Calu3 (cell line): Measurements from ENCODE around the gene EYA2. TPM values are rescaled to one million over a fixed set of nuclear protein-coding genes. Genes with fewer than 3 reads are reported as not detected.

ENCODE experiments used
- BruUV-seq: library from RNA; stranded (reverse); fragments of 400-500 nt; replicated peaks from 2 replicates; lab custom pipeline; 2021; lab: Mats Ljungman, UMichigan
- CTCF ChIA-PET: fragments of 300-600 bp; sonication (Branson Sonifier 250); formaldehyde crosslinking; loops from one replicate; lab custom pipeline; 2022; ENCODE audit warnings: antibody characterized with exemption; lab: Charles Lee
- DNase-seq: peaks from one replicate; pipeline ENCODE4 v3.0.0; 2022
- H3K27ac Mint-ChIP-seq: one replicate; pipeline ENCODE4 v1.8.0; 2022; ENCODE audit warnings: mixed read lengths; ENCODE audit not compliant: unreplicated experiment
- H3K27me3 Mint-ChIP-seq: one replicate; pipeline ENCODE4 v1.8.0; 2022; ENCODE audit warnings: mixed read lengths; ENCODE audit not compliant: unreplicated experiment
- H3K36me3 Mint-ChIP-seq: one replicate; pipeline ENCODE4 v1.8.0; 2022; ENCODE audit warnings: mild to moderate bottlenecking, moderate library complexity, mixed read lengths; ENCODE audit not compliant: insufficient read depth, unreplicated experiment
- H3K4me1 Mint-ChIP-seq: one replicate; pipeline ENCODE4 v1.8.0; 2022; ENCODE audit warnings: mild to moderate bottlenecking, low read depth, mixed read lengths; ENCODE audit not compliant: unreplicated experiment
- H3K4me3 Mint-ChIP-seq: one replicate; pipeline ENCODE4 v1.8.0; 2022; ENCODE audit warnings: mild to moderate bottlenecking, low read depth, moderate library complexity, mixed read lengths; ENCODE audit not compliant: unreplicated experiment
- H3K9me3 Mint-ChIP-seq: one replicate; pipeline ENCODE4 v1.8.0; 2022; ENCODE audit warnings: low read depth, mixed read lengths; ENCODE audit not compliant: unreplicated experiment
- CTCF ChIP-seq: fragments of 200-600 bp; IDR thresholded peaks from one replicate; pipeline ENCODE4 v1.8.0; 2022; ENCODE audit warnings: antibody characterized with exemption; ENCODE audit not compliant: unreplicated experiment
- intact Hi-C: fragments of 100-400 bp; cut with micrococcal nuclease; formaldehyde crosslinking; loops from one replicate; pipeline ENCODE4 v1.10.0; 2022; ENCODE audit not compliant: unreplicated experiment
- total RNA-seq: library from RNA; stranded (reverse); gene quantifications from 2 replicates; pipeline ENCODE4 v1.2.3, GENCODE V29; 2022

EYA2 gene
- total RNA-seq, 1 experiment from 2014 or later, result 0.35 TPM

DNA sequence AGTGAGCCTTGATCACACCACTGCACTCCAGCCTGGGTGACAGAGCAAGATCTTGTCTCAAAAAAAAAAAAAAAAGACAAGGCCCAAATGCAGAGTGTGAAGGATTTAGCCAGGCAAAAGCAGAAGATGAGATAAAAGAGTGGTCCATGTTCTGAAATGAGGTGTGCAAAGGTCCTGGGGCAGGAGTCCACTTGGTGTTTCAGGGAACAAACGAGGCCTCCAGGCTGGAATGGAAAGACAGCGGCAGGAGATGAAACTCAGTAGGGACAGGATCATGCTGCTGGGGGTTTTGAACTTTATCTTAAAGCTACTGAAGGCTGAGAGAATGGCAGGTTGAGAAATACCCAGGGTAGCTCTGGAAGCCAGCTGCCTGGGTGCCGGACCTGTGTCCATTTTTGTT is 283.6 kb downstream of the EYA2 start:
- Mint-ChIP-seq H3K9me3 (no peaks in the 10 kb centered on the region), H3K4me3 (no peak overlapping the region), H3K27ac (no peak overlapping the region), H3K36me3 (no peaks in the 10 kb centered on the region), H3K27me3 (peaks cover 21% of the 10 kb centered on the region), H3K4me1 (no peaks in the 10 kb centered on the region)
- intact Hi-C loops, result no loop called here
- DNase-seq, result no peak
- BruUV-seq, result no TSS peak
- CTCF ChIA-PET, result interaction anchor here (1.1 kb wide), 1 partner anchor 407 kb away, joined by 3 read pairs; no protein-coding TSS in a partner anchor
- TF ChIP-seq CTCF, result no peak

- no peaks in the 10 kb centered on the region for H3K9me3 Mint-ChIP-seq
- H3K4me3 Mint-ChIP-seq, result no peak overlapping the region
- DNase-seq, result no peak
- peaks cover 26% of the 10 kb centered on the region for H3K27me3 Mint-ChIP-seq
- intact Hi-C loops, result no loop called here
- no peaks in the 10 kb centered on the region for H3K36me3 Mint-ChIP-seq
- H3K4me1 Mint-ChIP-seq, result no peaks in the 10 kb centered on the region
- CTCF ChIA-PET, result interaction anchor here (1.1 kb wide), 1 partner anchor 408 kb away, joined by 3 read pairs; no protein-coding TSS in a partner anchor
- BruUV-seq, result no TSS peak
- H3K27ac Mint-ChIP-seq, result no peak overlapping the region
- no peak for TF ChIP-seq CTCF
Measured at GRCh38 chr20:47178851-47179250, 284.2 kb downstream of the EYA2 start.

DNA sequence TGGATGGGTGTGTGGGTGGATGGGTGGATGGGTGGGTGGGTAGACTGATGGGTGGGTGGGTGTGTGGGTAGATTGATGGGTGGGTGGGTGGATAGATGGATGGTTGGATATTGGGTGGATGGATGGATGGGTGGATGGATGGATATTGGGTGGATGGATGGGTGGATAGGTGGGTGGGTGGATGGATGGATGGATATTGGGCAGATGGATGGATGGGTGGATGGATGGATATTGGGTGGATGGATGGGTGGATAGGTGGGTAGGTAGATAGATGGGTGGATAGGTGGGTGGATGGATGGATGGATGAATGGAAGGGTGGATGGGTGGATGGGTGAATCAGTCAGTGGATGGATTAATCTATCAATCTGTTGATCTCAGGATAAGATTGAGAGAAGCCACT is 284.6 kb downstream of the EYA2 start:
- Mint-ChIP-seq H3K9me3 (no peaks in the 10 kb centered on the region), H3K36me3 (no peaks in the 10 kb centered on the region), H3K27ac (no peak overlapping the region), H3K27me3 (peaks cover 26% of the 10 kb centered on the region), H3K4me3 (no peak overlapping the region), H3K4me1 (no peaks in the 10 kb centered on the region)
- TF ChIP-seq CTCF, result no peak
- DNase-seq, result no peak
- intact Hi-C loops, result no loop called here
- CTCF ChIA-PET, result interaction anchor here (1.4 kb wide), 1 partner anchor 205 kb away, joined by 4 read pairs; no protein-coding TSS in a partner anchor
- BruUV-seq, result no TSS peak

DNA sequence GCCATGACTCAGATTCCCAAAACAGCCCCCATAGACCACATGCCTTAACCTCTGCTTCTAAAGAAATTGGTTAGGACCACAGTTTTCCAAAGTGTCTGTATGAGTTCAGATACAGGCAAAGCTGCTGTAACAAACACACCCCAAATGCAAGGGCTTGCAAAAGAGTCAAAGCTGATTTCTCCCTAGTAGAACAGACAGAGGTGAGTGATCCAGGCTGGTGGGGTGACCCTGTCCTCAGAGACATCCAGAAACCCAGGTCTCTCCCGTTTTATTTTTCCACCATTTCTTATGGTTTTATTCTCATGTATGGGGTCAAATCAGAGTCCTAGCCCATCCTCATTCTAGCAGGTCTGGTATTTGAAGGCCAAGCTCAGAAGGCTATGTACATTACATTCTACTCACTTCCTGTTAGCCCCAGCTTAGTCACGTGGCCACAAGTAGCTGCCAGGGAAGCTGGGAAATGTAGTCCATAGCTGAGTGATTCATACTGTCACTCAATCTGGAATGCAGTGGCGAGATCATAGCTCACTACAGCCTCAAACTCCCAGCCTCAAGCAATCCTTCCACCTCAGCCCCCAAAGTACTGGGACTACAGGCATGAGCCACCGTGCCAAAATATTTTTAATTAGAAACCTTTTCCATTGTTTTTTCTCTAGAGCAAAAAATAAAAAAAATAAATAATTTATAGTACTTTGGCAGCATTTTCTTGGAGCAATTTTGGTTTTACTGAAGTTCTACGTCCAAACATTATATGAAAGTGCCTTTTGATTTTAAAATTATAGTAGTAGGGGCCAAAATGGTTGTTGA is 286.6 kb downstream of the EYA2 start:
- H3K27ac Mint-ChIP-seq, result no peak overlapping the region
- intact Hi-C loops, result no loop called here
- no peaks in the 10 kb centered on the region for H3K36me3 Mint-ChIP-seq
- no TSS peak for BruUV-seq
- H3K4me3 Mint-ChIP-seq, result no peak overlapping the region
- CTCF ChIA-PET, result interaction anchor here (0.5 to 1.4 kb wide), 2 partner anchors 18 to 425 kb away, joined by 3 to 4 read pairs; no protein-coding TSS in a partner anchor
- H3K27me3 Mint-ChIP-seq, result peaks cover 10% of the 10 kb centered on the region
- no peaks in the 10 kb centered on the region for H3K9me3 Mint-ChIP-seq
- no peaks in the 10 kb centered on the region for H3K4me1 Mint-ChIP-seq
- no peak for TF ChIP-seq CTCF
- DNase-seq, result peak; percentile 69
